ENCODE results near the gene PATJ.
A peak's percentile ranks its signal among the peaks of the same experiment; 100 is the strongest.
"Not testable (repeated sequence)": the region's sequence is repeated elsewhere in the genome, so short reads cannot be mapped to it uniquely, and the experiment has no call there.

The PATJ gene

DNA sequence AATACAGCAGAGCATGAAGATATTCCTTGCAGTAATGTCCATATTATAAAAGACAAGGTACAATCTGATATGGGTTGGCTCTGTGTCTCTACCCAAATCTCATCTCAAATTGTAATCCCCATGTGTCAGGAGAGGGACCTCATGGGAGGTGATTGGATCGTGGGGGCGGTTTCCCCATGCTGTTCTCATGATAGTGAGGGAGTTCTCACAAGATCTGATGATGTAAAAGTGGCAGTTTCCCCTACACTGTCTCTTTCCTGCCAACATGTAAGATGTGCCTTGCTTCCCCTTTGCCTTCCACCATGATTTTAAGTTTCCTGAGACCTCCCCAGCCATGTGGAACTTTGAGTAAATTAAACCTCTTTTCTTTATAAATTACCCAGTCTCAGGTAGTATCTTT is 152.0 kb downstream of the PATJ start:
- not testable (repeated sequence) for DNase-seq

DNA sequence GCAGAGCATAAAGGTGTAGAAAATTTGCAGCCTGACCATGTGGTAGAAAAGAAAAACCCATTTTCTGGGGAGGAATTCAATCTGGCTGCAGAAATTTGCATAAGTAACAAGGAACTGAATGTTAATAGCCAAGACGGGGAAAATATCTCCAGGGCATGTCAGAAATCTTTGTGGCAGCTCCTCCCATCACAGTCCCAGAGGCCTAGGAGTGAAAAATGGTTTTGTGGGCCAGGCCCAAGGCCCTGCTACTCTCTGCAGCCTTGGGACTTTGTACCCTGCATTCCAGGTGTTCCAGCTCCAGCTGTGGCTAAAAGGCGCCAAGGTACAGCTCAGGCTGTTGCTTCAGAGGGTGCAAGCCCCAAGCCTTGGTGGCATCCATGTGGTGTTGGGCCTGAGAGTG is 152.9 kb downstream of the PATJ start:
- no peak for DNase-seq

DNA sequence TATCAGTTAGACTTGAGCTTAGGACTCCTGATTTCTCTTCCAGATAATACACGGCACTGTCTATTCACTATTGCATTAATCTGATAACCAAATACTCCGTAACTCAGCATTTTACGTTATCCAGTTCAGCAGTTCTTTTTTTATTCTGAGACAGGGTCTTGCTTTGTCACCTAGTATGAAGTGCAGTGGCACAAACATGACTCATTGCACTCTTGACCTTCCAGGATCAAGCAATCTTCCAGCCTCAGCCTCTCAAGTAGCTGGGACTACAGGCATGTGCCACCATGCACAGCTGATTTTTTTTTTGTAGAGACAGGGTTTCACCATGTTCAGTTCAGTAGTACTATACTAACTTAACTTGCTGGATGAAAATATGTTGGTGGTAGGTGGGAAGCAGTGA is 156.4 kb downstream of the PATJ start:
- no peak for DNase-seq

DNA sequence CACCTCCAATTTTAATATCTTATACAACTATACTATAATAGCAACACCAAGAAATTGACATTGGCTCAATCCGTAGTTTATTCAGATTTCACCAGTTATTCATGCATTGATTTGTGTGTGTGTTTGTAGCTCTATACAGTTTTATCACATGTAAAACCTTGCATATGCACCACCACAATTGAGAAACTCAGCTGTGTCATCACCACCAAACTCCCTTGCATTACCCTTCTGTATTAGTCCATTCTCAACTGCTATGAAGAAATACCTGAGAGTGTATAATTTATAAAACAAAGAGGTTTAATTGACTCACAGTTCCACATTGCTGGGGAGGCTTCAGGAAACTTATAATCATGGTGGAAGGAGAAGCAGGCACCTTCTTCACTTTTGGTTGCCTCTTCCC is 162.1 kb downstream of the PATJ start:
- no peak for DNase-seq

DNA sequence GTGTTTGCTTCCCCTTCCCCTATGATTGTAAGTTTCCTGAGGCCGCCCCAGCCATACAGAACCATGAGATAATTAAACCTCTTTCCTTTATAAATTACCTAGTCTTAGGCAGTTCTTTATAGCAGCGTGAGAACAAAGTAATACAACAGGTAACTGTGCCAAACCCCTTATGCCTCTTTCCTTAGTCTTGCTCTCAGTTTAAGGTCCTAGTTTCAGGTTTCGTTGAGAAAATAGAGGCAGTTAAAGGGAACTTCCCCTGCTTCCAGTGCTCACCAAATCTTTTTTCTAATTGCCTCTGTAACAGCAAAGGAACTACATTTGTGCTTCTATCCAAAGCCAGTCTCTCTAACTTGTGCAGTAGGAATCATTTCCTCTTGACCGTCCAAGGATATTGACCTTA is 164.8 kb downstream of the PATJ start:
- no peak for DNase-seq

DNA sequence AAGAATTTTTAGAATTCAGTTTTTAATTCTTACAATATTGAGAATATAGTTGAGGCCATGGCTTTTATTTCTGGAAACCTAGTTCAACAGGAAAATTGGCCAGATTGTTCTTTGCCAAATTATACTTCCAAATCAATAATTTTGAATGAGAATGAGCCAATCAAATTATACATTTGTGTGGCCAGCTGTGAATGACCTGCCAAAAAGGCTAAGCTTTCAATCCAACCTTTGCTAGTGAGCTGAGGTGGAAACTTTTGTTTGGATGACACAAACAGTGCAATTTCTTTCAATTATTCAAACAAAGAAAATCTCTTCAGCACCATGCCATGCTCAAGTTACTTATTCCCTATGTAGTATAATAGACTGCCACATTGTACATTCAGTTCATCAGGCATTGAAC is 167.8 kb downstream of the PATJ start:
- no peak for DNase-seq

DNA sequence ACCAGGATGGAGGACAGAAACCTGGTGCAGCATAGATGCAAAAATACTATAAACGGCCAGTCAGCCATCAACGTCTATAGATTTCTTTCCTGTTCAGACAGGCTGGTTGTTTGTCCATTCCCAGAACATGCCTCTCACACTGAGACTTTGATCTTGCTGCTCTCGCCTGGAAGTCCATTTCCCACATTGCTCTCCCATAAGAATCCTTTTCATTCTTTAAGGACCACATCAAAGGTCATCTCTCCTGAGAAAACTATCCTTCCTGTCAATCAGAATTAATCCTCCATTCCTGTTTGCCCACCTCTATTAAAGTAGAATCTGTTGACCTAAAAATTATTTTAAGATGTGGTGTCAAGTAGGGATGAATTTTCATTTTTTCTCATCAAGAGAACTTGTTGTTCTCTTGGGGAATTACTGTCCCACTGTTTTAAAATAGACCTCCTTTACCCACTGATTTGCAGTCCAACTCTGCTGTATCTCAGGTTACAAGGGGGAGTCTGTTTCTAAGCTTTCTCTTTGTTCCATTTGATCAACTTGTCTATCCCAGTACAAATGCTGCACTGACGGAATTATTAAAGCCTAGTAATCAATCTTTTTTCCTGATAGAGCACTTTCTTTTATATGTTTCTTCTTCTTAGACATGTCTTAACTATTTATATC is 172.7 kb downstream of the PATJ start:
- DNase-seq, result no peak

DNA sequence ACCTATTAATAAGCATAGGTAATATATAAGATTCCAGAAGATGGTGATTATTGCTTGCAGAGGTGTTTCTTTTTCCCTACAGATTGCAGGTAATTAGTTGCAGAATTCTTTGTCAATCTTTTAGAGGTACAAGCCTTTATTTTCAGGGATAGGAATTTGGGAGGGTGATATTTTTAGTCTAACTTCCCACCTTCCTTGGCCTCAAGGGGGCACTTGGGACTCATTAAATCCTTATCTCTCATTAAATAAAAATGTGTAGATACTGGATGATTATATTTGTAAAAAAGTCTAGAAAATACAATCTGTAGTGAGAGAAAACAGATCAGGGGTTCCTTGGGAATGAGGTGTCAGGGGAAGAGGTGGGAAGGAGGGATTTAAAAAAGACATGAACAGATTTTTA is 179.2 kb downstream of the PATJ start:
- DNase-seq, result no peak

DNA sequence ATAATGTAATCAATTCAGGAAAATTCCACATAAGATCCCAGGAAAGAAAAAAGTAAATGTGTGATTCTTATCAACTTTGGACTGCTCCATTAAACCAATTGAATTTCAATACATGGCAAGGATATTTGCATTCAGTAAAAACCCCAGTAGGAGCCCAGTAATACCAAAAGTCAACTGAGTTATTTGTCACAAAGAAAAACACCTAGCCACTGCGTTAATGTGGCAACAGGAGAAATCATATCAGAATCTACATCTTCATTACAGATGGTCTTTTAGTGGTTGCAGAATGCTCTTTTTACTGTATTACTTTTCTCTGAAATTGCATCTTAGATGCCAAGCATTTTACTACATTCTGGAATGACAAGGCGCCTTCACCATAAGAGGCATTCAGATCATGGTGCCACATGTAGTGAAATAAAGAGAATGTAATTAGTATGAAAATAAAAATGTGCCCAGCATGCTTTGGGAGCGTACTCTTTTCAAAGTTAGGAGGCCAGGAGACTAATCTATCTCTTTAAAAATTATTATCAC is 180.7 kb downstream of the PATJ start:
- DNase-seq, result no peak

DNA sequence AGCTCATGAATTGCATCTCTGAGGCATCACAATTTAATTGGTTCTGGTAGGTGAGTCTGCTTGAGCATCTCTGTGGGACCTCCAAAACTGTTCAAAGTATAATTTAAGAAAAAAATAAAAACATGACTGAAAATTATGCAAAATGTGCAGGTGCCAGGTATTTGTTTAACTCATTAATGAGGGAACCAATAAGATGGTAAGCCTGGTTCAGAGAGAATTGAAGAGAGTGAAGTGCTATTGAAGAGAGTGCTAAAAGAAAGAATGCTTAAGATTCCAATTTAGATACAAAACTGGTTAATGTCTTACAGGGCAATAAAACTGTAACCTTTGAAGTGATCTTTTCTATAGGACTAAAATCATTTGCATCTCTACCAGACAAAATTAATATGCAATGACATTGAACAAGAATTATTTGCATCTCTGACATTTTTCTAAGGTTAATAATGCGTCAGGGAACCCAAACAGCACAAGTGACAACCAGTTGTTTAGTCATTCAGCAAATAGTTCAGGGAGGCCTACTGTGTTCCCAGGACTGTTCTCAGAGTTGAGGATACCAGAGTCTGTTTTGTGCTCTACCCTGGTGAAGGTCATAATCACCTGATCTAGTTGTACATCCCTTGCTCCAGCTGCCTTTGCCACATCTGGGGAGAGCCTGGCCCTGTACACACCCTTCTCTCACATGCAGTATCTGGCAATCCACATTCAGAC is 183.5 kb downstream of the PATJ start:
- no peak for DNase-seq

DNA sequence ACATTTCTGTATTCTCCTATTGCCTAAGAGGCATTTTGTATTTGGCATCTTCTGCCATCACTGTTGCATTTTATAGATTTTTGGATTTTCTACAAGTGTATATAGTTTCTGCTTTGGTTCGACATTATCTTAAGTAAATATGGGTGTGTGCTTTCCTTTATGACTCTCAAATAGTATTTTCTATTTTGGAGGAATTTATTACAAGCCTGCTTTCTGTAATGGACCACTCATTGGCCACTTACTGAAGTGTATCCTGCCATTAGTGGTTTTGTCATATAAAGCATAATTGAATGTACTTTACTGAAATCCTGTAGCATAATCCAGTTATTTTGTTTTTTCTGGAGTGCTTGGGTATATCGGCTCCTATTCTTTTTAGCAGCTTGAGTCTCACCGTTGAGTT is 184.3 kb downstream of the PATJ start:
- DNase-seq, result no peak

DNA sequence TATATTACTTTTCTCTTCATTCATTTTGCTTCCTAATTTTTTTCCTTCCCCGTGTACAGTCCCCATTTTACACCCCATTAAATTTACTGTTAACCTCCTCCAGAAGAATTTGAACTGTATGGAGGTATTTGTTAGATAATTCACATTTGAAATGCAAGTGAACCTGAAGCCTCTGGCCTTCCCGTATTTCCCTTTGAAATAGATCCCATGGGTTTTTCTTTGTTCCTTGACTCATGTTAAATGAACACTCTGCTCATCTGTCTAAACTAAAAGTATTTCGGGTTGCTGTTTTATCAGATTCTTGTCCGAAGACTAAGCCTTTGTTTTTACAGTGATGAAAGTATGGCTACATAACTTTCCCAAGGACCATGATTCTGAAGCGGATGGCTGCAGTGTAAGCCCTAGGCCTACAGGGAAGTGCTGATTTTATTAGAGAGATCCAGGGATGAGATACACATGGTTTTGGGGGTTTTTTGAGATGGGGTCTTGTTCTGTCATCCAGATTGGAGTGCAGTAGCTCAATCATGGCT is 187.9 kb downstream of the PATJ start:
- no peak for DNase-seq

DNA sequence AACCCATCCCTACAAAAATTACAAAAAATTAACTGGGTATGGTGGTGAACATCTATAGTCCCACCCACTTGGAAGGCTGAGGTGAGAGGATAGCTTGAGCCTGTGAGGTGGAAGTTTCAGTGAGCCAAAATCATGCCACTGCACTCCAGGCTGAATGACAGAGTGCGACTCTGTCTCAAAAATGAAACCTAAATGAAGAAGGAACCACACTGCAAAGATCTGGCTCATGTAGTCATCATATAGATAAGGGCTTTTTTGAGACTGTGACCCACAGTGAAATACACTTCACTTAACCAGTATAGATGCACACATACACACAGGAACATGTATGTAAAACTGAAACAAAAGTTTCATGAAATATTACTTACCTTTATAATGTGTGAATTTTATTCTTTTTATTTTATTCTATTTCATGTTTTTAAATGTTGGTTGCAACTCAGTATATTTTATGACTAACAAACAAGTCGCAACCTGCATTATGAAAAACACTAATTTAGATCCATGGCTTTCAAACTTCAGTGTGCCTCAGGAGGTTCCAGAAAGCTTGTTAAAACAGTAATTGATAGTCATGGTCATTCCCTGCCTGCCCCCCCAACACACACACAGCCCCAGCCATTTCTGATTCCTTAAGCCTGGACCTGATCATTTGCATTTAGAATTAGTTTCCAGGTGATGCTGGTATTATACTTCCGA is 189.5 kb downstream of the PATJ start:
- no peak for DNase-seq

DNA sequence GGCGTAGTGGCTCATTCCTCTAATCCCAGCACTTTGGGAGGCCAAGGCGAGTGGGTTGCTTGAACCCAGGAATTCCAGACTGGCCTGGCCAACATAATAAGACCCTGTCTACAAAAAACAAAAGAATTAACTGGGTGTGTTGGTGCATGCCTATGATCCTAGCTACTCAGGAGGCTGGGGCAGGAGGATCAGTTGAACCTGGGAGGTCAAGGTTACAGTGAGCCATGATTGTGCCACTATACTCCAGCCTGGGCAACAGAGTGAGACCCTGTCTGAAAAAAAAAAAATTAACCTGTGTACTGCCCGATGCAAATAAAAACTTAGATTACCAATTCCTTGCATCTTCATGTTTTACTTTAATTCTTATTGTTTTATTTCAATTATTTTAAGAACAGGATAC is 193.2 kb downstream of the PATJ start:
- DNase-seq, result no peak

DNA sequence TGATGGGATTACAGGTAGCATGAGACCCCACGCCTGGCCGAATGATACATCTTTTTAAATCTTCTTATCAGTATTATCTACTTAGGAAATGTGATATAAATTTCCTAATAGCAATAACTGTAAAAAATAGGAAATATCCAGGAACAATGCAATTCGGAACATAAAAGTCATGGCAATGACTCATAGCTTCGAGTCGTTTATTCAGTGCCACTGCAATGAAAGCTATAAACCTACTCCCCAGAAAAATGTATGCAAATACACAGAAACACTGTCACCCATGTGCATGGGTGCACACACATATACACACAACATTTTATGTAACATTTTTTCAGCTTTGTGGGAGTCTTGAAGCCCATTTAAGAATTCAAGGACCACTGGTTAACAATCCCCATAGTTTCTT is 194.6 kb downstream of the PATJ start:
- no peak for DNase-seq

DNA sequence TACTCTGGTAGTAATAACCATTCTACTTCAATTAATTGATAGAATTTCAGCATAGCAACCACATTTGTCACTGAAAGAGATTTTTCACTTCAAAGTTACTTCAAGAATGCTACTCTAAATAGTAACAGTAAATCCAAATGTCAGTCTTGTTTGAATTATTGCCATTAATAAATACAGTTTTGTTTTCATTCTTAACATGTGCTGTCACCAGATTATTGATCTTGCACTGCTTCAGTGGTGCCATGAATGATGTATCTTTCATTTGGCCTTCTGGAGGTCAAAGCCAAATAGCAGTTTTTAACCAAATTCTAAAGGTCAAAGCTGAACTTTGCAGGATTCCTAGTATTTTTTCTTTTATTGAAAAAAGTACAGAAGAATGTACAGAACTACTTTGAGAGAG is 199.5 kb downstream of the PATJ start:
- no peak for DNase-seq

DNA sequence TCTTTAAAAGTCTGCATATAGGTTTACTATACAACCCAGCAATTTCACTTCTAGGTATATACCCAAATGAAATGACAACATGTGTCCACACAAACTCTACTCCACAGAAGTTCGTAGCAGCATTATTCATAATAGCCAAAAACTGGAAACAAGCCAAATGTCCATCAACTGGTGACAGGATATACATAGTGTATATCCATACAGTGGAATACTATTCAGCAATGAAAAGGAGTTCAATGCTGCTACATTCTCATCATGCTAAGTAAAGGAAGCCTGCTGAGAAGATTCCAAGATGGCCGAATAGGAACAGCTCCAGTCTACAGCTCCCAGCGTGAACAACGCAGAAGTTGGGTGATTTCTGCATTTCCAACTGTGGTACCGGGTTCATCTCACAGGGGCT is 200.6 kb downstream of the PATJ start:
- DNase-seq, result no peak

DNA sequence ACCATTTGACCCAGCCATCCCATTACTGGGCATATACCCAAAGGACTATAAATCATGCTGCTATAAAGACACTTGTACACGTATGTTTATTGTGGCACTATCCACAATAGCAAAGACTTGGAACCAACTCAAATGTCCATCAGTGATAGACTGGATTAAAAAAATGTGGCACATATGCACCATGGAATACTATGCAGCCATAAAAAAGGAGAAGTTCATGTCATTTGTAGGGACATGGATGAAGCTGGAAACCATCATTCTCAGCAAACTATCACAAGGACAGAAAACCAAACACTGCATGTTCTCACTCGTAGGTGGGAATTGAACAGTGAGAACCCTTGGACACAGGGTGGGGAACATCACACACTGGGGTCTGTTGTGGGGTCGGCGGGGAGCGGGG is 206.4 kb downstream of the PATJ start:
- not testable (repeated sequence) for DNase-seq

DNA sequence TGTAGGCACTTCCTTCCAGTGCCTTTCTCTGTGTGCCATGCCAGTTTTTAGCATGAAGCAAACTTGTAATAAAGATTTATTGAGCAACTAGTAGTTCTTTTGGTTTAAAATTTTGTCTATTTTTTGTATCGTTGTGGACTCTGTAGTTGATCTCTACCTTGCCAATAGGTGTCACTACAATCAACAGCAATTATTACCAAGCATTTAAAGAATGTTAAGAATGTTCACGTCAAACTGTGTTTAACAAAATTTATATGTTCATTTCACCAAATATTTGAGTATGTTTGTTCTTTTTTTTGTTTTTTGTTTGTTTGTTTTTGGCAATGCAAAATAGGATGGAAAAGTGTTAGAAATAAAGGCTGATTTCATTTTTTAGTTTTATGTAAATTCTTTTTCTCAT is 208.1 kb downstream of the PATJ start:
- peak; percentile 1 for DNase-seq

DNA sequence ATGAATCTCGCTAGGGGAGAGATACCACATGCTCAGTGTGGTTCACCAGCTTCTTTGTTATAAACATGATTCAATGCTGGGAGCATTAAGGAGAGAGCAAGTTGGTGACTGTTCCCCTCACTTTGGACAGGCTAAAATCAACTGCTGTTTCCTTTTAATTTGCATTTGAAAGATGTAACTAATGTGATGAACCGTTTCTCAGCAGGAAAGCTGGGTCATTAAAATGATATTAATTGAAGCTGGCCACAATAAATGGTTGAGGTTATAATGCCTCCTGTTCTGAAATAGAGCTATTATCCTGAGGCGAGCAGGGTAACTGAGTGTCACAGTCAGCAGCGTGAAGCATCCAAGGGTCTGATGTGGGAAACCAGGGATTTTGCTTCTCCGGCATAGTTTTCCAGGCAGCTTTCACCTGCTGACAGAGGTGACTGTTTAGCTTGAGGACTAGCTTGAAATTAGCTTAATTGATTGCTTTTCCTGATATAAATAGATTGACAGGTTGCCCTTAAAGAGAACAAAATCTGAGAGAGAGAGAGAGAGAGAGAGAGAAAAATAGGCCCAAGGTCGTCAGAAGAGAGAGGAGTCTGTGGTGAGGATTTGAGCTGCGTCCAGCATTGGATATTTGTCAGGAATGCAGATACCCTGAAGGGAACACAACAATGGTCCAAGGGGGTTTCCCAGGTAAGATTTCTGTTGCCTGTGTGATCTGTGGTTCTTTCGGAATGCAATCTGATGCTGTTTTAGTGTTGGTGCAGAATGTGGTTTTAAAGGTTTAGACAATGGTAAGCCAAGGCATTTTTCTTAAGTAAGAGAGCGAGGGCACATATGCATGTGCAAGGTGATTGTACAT is 209.7 kb downstream of the PATJ start:
- DNase-seq, result peak; percentile 65

DNA sequence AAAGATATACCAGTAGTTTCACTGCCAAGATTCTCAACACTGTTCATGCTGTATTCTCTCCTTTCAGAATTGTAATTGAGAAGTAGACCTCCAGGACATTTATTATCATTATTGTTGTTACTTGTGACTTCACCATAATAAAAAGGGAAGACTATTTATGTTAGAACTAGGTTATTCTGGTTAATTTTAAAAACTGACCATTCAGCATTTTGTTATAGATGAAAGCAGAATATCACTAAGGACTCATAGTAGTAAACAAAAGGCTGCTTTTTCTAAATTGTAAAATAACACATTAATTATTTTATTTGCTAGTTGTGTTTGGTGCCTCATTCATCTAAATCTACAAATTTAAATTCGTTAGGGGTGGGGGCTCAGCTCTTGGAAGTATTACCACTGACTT is 210.4 kb downstream of the PATJ start:
- DNase-seq, result no peak

DNA sequence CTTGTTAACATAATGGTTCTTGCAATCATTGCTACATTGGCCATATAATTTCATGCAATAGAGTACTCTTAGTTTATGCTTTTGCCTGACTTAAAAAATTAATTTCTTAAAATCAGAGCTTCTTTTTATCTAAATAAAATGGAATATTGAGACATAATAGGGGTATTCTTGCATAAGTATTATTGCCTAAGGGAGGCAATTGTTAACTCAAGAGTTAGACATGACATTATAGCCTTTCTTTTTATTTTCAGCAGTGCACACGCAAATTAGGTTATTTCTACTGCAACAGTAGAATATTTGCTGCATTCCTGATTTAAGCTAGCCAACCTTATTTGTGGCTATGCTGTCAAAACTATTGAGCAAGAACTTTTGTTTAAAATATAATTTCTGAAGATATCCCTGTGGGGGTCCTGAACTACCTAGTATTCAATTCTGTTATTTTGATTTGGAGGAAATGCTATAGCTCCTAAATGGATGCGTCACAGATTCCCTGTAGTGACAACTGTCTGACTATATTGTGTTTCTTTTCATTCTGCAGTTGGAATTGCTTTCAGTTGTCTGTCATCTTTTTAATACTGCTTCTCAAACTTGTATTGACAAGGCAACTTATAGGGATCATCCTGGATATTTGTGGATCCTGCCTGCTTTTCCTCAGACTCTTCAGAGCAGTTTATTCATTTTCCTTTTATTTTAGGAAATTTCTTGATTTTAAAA is 211.0 kb downstream of the PATJ start:
- DNase-seq, result no peak

All from NCI-H146 (cell line).